ENCODE data around the gene SH3PXD2A.

Gene SH3PXD2A

GRCh38 chr10:103855852-103856796 is 748 bp upstream of the SH3PXD2A start:
- no peak for DNase-seq (ENCODE audit: low read depth)
- TF ChIP-seq CTCF (IDR thresholded peaks at IDR 0.05; ENCODE audit: control insufficient read depth, extremely low read depth, insufficient read depth), result no peak
- H3K4me3 ChIP-seq (ENCODE audit: low read depth, low read length), result no peak overlapping the region

DNA sequence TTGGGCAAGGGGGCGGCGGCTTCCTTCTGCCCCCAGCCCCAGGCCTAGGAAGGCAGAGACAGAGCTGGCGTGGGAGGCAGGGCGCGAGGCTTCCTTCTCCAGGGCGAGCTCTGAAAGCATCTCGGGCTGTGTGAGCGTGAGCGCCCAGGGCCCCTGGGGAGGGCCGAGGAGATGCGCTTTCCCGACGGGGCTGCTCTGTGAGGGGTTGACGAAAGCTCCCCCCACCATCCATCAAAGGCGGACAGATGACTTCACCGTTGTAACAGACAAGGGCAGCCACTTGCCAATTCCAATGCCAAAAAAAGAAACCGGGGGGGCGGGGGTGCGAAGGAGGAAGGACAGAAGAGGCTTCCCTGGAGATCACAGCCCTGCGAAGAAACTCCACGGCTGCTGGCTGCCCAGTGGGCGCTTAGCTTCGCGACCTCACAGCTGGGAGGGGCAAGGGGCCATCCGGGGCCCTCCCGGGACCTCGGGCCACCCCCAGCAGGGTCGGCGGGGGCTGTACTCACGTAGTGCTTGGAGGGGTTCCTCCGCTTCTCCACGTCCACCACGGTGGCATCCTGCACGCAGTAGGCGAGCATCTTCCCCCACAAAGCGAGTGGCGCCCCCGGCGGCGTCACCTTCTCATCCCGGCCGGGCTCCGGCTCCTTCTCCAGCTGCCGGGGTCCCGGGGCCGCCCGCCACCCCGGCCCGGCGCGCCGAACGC is 537 bp downstream of the SH3PXD2A start:
- TF ChIP-seq CTCF (IDR thresholded peaks at IDR 0.05; ENCODE audit: control insufficient read depth, extremely low read depth, insufficient read depth), result peak; percentile 26
- no peak for DNase-seq (ENCODE audit: low read depth)
- peak overlapping the region; percentile 43 for H3K4me3 ChIP-seq (ENCODE audit: low read depth, low read length)

DNA sequence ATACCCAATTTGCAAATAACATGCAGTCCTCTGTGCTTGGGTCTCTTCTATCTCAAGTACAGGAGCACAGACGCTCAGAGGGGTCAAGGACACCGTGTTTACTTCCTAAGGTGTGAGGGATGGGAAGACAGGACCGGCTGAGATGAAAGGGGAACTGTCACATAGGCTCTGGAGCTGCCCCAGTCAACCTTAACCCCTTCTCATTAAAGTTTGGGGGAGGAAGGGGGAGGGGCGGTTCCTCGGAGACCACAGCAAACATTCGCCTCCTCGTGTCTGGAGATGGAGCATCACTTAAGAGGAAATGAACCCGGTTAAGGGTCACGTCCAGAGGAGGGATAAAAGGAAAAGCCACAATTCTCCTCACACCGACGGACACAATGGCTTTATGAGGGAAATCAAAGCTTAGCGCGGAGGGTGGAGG is 1.1 kb downstream of the SH3PXD2A start:
- no peak overlapping the region for H3K4me3 ChIP-seq (ENCODE audit: low read depth, low read length)
- no peak for DNase-seq (ENCODE audit: low read depth)
- no peak for TF ChIP-seq CTCF (IDR thresholded peaks at IDR 0.05; ENCODE audit: control insufficient read depth, extremely low read depth, insufficient read depth)

DNA sequence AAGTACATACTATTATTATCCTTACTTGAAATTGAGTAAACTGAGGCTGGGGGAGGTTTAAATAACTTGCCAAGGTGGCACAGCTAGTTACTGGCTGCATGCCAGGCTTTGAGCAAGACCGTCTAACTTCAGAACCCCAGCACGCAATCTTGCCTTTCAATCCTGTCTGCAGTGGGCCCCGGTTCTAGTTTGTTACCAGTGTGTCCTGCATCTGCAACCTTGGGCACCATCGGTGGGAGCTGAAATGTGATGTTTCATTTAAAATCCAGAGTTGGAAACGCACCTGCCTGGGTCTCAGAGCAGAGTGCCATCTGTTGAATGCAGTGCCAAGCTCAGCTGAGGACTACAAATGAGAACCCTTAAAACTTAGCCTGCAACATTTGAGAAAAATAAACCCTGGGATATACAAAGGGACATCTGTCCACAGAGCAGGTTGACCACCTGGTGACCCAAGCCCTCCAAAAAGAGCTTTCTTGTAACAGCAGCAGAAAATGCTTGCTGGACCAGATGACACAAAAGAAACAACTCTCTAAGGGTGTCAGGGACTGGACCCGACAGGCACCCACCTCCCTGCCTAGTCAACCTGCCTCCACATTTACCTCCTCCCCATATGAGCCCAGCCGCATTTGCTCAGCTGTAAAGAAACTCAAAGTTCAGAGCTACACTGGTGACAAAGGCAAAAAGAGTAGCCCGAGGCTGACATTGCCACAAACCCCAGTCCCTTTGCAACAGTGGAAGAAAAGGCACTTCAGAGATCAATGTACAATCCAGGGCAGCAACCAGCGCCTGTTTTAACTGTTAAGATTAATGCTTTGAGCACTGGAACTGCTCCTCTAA is 1.7 kb downstream of the SH3PXD2A start:
- no peak for TF ChIP-seq CTCF (IDR thresholded peaks at IDR 0.05; ENCODE audit: control insufficient read depth, extremely low read depth, insufficient read depth)
- H3K4me3 ChIP-seq (ENCODE audit: low read depth, low read length), result no peak overlapping the region

DNA sequence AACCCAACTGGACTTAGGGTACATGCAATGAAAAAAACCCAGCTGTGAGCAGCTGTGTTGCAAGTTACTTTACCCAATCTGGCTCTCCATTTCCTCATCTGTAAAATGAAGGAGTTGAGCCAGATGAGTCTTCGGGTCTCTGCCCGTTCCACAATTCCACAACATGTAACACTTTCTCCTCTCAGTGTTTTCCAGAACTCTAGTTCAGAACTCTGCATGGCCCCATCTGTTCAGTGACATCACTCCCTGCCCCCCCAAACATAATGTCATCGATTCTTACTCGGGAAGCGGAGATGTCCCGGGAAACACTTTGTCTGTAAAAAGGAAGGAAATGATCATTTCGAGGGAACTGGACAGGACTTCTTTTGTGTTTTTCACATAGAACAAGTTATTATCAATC is 2.5 kb downstream of the SH3PXD2A start:
- TF ChIP-seq CTCF (IDR thresholded peaks at IDR 0.05; ENCODE audit: control insufficient read depth, extremely low read depth, insufficient read depth), result no peak
- no peak for DNase-seq (ENCODE audit: low read depth)
- no peak overlapping the region for H3K4me3 ChIP-seq (ENCODE audit: low read depth, low read length)

More for the DNA sequence above, 1.7 kb downstream of the SH3PXD2A start:
- DNase-seq (ENCODE audit: low read depth), result no peak

DNA sequence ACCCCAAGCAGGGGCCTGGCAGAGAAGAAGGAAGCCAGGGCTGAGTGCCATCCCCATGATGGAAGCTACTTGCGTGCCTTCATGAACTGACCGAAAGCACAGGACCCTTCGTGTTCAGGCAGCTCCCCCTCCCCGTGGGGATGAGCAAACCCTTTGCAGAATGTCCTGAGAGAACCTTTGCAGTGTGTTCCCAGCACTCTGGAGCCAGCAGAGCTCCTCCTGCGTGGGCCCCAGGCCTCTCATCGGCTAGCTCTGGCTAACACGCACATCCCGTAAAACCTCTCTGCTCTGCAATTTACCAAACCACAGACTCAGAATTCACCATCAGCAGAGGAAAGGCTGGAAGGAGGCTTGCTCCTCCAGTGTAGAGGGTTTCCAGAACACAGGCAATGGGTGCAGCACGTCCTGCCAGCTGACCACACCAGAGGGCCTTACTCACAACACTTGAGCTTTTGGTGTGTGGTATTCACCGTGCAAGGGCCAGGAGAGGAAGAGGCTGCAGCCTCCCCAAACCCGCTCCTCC is 3.1 kb downstream of the SH3PXD2A start:
- no peak for TF ChIP-seq CTCF (IDR thresholded peaks at IDR 0.05; ENCODE audit: control insufficient read depth, extremely low read depth, insufficient read depth)
- no peak for DNase-seq (ENCODE audit: low read depth)
- H3K4me3 ChIP-seq (ENCODE audit: low read depth, low read length), result no peak overlapping the region

All from LNCaP clone FGC (cell line).